ENCODE results near the gene MUSTN1.

The MUSTN1 gene

DNA sequence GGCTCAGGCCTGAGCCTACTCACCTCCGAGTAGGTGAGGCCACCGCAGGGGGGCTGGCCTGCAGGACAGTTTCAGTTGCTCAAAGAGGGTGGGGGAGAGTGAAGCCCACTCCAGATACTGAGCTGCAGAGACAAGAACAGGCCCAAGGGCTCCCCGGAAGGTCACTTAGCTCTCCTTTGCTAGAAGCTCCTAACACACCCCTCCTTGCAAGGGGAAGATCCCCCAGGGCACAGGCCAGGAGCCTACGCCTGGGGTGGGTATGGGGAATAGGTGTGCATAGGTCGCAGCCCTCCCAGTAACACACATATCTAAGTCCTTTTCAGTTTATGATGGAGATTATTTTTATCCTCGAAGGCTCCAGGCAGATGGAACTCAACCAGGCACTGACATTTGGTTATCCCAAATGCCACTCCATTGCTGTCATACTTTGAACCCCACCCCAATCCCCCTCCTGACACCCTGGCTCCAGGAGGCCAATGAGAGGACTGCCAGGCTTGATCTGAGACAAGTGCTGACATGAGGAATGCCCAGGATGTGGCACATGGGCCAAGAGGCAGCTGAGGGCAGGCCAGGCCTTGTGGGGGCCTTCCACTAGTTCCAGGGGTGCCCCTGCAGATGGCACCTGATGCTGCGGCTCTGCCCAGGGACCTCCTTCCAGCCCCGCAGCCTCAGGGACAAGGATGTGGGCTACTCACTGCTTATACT is 1.1 kb upstream of the MUSTN1 start:
- H3K27me3 ChIP-seq (ENCODE audit: control insufficient read depth, insufficient read depth, low read length): no peaks in the 10 kb centered on the region
- no peak overlapping the region for H3K4me3 ChIP-seq (ENCODE audit: low read depth, low read length)
- TF ChIP-seq, protein P1, sequence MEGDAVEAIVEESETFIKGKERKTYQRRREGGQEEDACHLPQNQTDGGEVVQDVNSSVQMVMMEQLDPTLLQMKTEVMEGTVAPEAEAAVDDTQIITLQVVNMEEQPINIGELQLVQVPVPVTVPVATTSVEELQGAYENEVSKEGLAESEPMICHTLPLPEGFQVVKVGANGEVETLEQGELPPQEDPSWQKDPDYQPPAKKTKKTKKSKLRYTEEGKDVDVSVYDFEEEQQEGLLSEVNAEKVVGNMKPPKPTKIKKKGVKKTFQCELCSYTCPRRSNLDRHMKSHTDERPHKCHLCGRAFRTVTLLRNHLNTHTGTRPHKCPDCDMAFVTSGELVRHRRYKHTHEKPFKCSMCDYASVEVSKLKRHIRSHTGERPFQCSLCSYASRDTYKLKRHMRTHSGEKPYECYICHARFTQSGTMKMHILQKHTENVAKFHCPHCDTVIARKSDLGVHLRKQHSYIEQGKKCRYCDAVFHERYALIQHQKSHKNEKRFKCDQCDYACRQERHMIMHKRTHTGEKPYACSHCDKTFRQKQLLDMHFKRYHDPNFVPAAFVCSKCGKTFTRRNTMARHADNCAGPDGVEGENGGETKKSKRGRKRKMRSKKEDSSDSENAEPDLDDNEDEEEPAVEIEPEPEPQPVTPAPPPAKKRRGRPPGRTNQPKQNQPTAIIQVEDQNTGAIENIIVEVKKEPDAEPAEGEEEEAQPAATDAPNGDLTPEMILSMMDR (IDR thresholded peaks at IDR 0.05): no peak
- H3K4me1 ChIP-seq: no peaks in the 10 kb centered on the region
- no peaks in the 10 kb centered on the region for H3K9me3 ChIP-seq (ENCODE audit: control insufficient read depth, low read length)
- no peaks in the 10 kb centered on the region for H3K79me2 ChIP-seq
- no peaks in the 10 kb centered on the region for H3K36me3 ChIP-seq (ENCODE audit: control insufficient read depth, insufficient read depth, low read length)
- no peak overlapping the region for H3K27ac ChIP-seq
- H2AFZ ChIP-seq: no peak overlapping the region
- H3K9ac ChIP-seq: no peak overlapping the region
- no peak overlapping the region for H3K4me2 ChIP-seq (ENCODE audit: low read length)

DNA sequence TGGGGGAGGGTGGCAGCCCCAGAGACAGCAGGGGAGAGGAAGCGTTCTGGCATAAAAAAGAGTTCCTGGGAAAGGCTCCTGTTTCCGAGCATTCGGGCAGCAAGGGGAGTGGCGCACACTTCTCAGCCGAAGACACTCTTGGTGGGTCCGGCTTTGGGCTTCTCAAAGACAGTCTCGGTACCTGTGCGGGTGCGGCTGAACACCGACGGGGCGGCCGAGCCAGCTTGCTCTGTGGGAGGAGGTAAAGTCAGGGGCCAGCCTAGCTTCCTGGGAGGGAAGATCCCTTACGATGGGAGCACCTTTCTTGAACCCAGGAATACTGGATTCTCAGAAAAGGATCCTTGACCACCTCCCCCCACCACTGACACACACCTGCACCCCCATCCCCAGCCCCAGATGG is 1.6 kb downstream of the MUSTN1 start:
- Histone ChIP-seq H3K27ac (no peak overlapping the region), H3K4me3 (ENCODE audit: low read depth, low read length) (no peak overlapping the region), H3K36me3 (ENCODE audit: control insufficient read depth, insufficient read depth, low read length) (no peaks in the 10 kb centered on the region)

DNA sequence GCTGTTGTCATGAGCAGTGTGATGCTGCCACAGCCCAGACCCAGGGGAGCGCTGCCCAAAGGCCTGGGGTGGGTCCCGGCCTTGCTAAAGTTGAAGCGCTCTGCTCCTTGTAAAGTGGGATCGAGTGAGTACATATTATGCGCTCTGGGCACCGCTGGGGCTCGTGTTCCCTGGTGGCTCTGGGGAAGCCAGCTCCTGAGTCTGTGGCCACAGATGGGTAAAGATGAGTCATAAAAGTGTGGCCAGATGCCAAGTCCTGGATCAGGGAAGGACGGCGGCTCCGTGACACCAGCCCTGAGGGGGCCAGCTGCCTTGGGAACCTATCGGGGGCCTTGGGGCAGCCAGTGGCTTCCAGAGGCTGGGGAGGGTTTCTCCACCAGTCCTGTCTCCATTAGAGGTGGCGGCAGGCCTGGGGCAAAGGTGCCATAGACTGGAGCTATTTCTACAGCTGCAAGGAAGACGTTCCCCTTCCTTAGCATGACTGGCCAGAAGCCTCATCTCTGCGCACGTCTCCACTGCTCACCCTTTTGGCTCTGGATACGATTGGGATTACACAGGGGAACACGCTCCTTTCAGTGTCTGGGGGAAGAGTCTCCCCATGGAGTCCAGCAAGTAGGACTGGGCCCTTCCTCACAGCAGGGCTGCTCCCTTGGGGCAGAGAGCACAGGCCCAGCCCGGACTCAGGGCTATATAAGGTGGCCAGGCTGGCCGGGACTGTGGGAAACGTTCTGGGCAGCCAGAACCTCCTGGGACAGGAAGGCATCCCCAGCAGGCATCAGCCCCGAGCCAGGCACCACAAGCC is 3.1 kb downstream of the MUSTN1 start:
- no peak overlapping the region for H2AFZ ChIP-seq
- H3K27ac ChIP-seq: no peak overlapping the region
- no peaks in the 10 kb centered on the region for H3K79me2 ChIP-seq
- H3K4me2 ChIP-seq (ENCODE audit: low read length): no peak overlapping the region
- TF ChIP-seq, protein P1 (IDR thresholded peaks at IDR 0.05): no peak
- no peaks in the 10 kb centered on the region for H3K4me1 ChIP-seq
- no peaks in the 10 kb centered on the region for H3K27me3 ChIP-seq (ENCODE audit: control insufficient read depth, insufficient read depth, low read length)
- no peaks in the 10 kb centered on the region for H3K9me3 ChIP-seq (ENCODE audit: control insufficient read depth, low read length)
- no peak overlapping the region for H3K4me3 ChIP-seq (ENCODE audit: low read depth, low read length)
- H3K36me3 ChIP-seq (ENCODE audit: control insufficient read depth, insufficient read depth, low read length): no peaks in the 10 kb centered on the region
- H3K9ac ChIP-seq: no peak overlapping the region

More for the DNA sequence above, 1.6 kb downstream of the MUSTN1 start:
- no peaks in the 10 kb centered on the region for H3K9me3 ChIP-seq (ENCODE audit: control insufficient read depth, low read length)
- H3K27me3 ChIP-seq (ENCODE audit: control insufficient read depth, insufficient read depth, low read length): no peaks in the 10 kb centered on the region
- no peaks in the 10 kb centered on the region for H3K79me2 ChIP-seq
- H3K4me2 ChIP-seq (ENCODE audit: low read length): no peak overlapping the region
- no peak overlapping the region for H3K9ac ChIP-seq
- no peak overlapping the region for H2AFZ ChIP-seq
- H3K4me1 ChIP-seq: no peaks in the 10 kb centered on the region
- TF ChIP-seq, protein P1 (IDR thresholded peaks at IDR 0.05): no peak

DNA sequence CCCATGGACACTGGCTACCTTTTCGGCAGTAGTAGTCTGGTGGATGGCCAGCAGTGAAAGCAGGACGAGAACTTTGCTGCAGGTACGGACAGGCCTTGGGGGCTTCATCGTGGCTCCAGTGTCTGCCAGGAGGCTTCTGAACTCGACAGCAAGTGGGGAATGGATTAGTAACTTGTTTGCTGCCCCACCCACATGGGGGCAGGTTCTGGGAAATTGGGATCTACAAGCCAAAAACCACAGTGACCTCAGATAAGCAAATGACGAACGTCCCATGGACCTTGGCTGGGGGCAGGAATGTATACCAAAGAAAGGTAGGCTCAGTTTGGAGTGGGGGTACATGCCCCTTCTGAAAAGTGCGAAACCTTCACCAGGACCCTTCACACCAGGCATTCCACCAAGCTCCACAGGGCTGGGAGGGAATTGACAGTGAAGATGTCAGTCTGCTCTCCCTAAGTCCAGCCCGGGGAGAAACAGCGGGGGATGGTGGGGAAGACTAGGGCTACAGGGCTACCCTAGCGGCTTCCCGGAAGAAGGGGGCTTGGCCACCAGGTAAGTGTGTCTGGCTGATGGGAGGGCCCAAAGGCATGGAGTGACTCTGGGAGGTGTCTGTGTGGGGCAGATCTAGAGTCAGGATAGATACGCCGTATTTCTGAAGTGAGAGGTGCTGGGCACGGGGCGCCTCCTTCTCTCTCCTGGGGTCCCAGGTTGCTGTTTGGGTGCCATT is 4.1 kb downstream of the MUSTN1 start, which contains the start of gene ITIH4:
ITIH4 (minus strand) TSS at position 138 of the 724 bp plus-strand sequence; CDS start at position 108, 30 bp downstream.
- TF ChIP-seq, protein P1 (IDR thresholded peaks at IDR 0.05): no peak
- no peaks in the 10 kb centered on the region for H3K36me3 ChIP-seq (ENCODE audit: control insufficient read depth, insufficient read depth, low read length)
- no peak within 1 kb of the TSS for H3K4me3 ChIP-seq (ENCODE audit: low read depth, low read length)
- no peak within 1 kb of the TSS for H3K27ac ChIP-seq
- no peaks in the 10 kb centered on the region for H3K9me3 ChIP-seq (ENCODE audit: control insufficient read depth, low read length)
- H3K4me2 ChIP-seq (ENCODE audit: low read length): no peak within 1 kb of the TSS
- no peak within 1 kb of the TSS for H2AFZ ChIP-seq
- no peaks in the 10 kb centered on the region for H3K27me3 ChIP-seq (ENCODE audit: control insufficient read depth, insufficient read depth, low read length)
- H3K4me1 ChIP-seq: no peaks in the 10 kb centered on the region
- no peaks in the 10 kb centered on the region for H3K79me2 ChIP-seq
- no peak within 1 kb of the TSS for H3K9ac ChIP-seq
